ENCODE results near the gene F11.
"Not testable (repeated sequence)": the region's sequence is repeated elsewhere in the genome, so short reads cannot be mapped to it uniquely, and the experiment has no call there.

The F11 gene

GRCh38 chr4:186300659-186301390 lies 34.8 kb downstream of the F11 start:
- DNase-seq, result no peak

- DNase-seq, result no peak
Observed at GRCh38 chr4:186304216-186304615, 38.2 kb downstream of the F11 start.

GRCh38 chr4:186304866-186305505 lies 39.0 kb downstream of the F11 start:
- DNase-seq, result no peak

DNA sequence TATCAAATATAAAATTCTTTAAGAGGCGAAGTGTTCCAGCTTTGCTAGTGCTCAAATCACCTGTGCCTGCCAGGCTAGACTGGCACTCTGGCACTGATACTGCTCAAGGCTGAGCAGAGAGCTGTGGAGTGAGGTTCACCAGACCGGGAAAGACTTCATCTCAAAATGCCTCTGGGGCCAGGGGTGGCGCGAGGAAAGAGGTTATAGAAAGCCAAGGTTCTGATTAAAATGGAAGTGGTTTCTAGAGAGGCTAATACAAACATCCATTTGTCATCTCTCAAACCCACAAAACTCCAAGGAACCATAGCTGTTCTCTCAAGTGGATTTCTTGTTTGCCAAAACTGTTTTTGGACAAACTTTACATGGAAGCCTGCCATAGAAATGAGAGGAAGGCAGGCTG lies 41.5 kb downstream of the F11 start:
- no peak for DNase-seq

- no peak for DNase-seq
Observed at GRCh38 chr4:186307916-186308315, 41.9 kb downstream of the F11 start.

DNA sequence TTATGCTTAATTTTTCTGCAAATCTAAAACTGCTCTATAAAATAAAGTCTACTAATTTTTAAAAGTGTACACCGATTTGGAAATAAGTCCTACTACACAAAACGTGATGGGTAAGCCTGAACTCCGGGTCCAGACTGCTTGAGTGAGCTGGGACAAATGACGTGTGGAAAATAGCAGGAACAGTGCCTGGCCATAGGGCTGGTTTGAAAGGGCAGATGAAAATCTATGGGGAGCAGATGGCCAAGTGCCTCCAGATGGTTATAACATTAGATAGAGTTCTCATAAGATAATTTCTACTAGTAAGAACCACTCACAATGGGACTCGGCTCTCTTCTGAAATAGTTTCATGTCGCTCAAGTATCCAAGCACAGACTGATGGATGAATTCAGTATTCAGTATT lies 52.5 kb downstream of the F11 start:
- DNase-seq, result no peak

DNA sequence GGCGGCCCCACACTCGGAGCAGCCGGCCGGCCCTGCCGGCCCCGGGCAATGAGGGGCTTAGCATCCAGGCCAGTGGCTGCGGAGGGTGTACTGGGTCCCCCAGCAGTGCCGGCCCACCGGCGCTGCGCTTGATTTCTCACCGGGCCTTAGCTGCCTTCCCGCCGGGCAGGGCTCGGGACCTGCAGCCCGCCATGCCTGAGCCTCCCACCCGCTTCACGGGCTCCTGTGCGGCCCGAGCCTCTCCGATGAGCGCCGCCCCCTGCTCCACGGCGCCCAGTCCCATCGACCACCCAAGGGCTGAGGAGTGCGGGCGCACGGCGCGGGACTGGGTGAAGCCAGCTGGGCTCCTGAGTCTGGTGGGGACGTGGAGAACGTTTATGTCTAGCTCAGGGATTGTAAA lies 58.7 kb downstream of the F11 start:
- DNase-seq, result not testable (repeated sequence)

GRCh38 chr4:186326391-186326790 lies 60.4 kb downstream of the F11 start:
- no peak for DNase-seq

- no peak for DNase-seq
Observed at GRCh38 chr4:186329372-186329771, 63.4 kb downstream of the F11 start.

GRCh38 chr4:186330368-186330767 lies 64.4 kb downstream of the F11 start:
- DNase-seq, result no peak

- no peak for DNase-seq
Observed at GRCh38 chr4:186335793-186336192, 69.8 kb downstream of the F11 start.
